Measurements from ENCODE around the gene SYNPO2.

GRCh38 chr4:119046263-119046662 lies 157.6 kb downstream of the SYNPO2 start:
- no peak for TF ChIP-seq CTCF (IDR thresholded peaks at IDR 0.05)
- TF ChIP-seq POLR2A (IDR thresholded peaks at IDR 0.05) = no peak
- peak; percentile 89 for TF ChIP-seq POLR2AphosphoS5 (IDR thresholded peaks at IDR 0.05)
- peak; percentile 79 for TF ChIP-seq EP300 (IDR thresholded peaks at IDR 0.05)
